Urothelium cell line (cell line): ENCODE measurements around the gene CCDC13.

Experiments used
- DNase-seq: peaks from one replicate; pipeline ENCODE4 v3.0.0; 2011; ENCODE audit warnings: low spot score, mixed read lengths
- FAIRE-seq: peaks from 2 replicates; lab custom pipeline; 2011; peaks lifted over from hg19 to GRCh38; lab: Jason Lieb, UNC

The CCDC13 gene

GRCh38 chr3:42734263-42734860, 38.7 kb downstream of the CCDC13 start:
- no peak for FAIRE-seq
- no peak for DNase-seq

GRCh38 chr3:42733501-42734262, 39.4 kb downstream of the CCDC13 start:
- FAIRE-seq (no peak), DNase-seq (no peak)

GRCh38 chr3:42732829-42733459, 40.1 kb downstream of the CCDC13 start:
- no peak for FAIRE-seq

GRCh38 chr3:42732196-42732828, 40.7 kb downstream of the CCDC13 start:
- FAIRE-seq (no peak), DNase-seq (no peak)

More at GRCh38 chr3:42732829-42733459, 40.1 kb downstream of the CCDC13 start:
- no peak for DNase-seq

- DNase-seq: no peak
- no peak for FAIRE-seq
These were observed 41.4 kb downstream of the CCDC13 start for GRCh38 chr3:42731476-42732195.

GRCh38 chr3:42730706-42731420, 42.2 kb downstream of the CCDC13 start:
- FAIRE-seq (no peak), DNase-seq (no peak)

GRCh38 chr3:42730294-42730693, 42.8 kb downstream of the CCDC13 start:
- FAIRE-seq: no peak

GRCh38 chr3:42729404-42730145, 43.5 kb downstream of the CCDC13 start:
- FAIRE-seq: no peak
- no peak for DNase-seq

More at GRCh38 chr3:42730294-42730693, 42.8 kb downstream of the CCDC13 start:
- no peak for DNase-seq

GRCh38 chr3:42728668-42729364, 44.2 kb downstream of the CCDC13 start:
- no peak for FAIRE-seq
- no peak for DNase-seq

- no peak for DNase-seq
- no peak for FAIRE-seq
These were observed 45.0 kb downstream of the CCDC13 start for GRCh38 chr3:42728056-42728455.

- FAIRE-seq (no peak), DNase-seq (no peak)
These were observed 47.6 kb downstream of the CCDC13 start for GRCh38 chr3:42725454-42725853.

- DNase-seq (no peak), FAIRE-seq (no peak)
These were observed 49.8 kb downstream of the CCDC13 start for GRCh38 chr3:42723219-42723618.
